CD4-positive, alpha-beta T cell treated with Interleukin-17A for 4 hours (primary cell): ENCODE data around the gene GPC5.
"Not testable (repeated sequence)": the region's sequence is repeated elsewhere in the genome, so short reads cannot be mapped to it uniquely, and the experiment has no call there.

ENCODE experiments used
- DNase-seq: peaks from one replicate; pipeline ENCODE4 v3.0.0-alpha.2; 2020; ENCODE audit warnings: mixed read lengths

The GPC5 gene

GRCh38 chr13:91398413-91399188, at the start of gene GPC5:
Gene GPC5, plus strand, starts transcription at chr13:91398621.
- peak; percentile 82 for DNase-seq

- peak; percentile 94 for DNase-seq
Observed at GRCh38 chr13:91348906-91349435, 49.5 kb upstream of the GPC5 start.

GRCh38 chr13:91349992-91350911, 48.2 kb upstream of the GPC5 start:
- DNase-seq: no peak

GRCh38 chr13:91351123-91351522, 47.3 kb upstream of the GPC5 start:
- no peak for DNase-seq

- DNase-seq: no peak
Observed at GRCh38 chr13:91351980-91352379, 46.4 kb upstream of the GPC5 start.

- DNase-seq: not testable (repeated sequence)
Observed at GRCh38 chr13:91352891-91353290, 45.5 kb upstream of the GPC5 start.

- no peak for DNase-seq
Observed at GRCh38 chr13:91353494-91353893, 44.9 kb upstream of the GPC5 start.

- no peak for DNase-seq
Observed at GRCh38 chr13:91355099-91355825, 43.2 kb upstream of the GPC5 start.

GRCh38 chr13:91355826-91356710, 42.4 kb upstream of the GPC5 start:
- no peak for DNase-seq

GRCh38 chr13:91356919-91357612, 41.4 kb upstream of the GPC5 start:
- DNase-seq: no peak

GRCh38 chr13:91357613-91358386, 40.6 kb upstream of the GPC5 start:
- no peak for DNase-seq

GRCh38 chr13:91358387-91358782, 40.0 kb upstream of the GPC5 start:
- no peak for DNase-seq

GRCh38 chr13:91359111-91359510, 39.3 kb upstream of the GPC5 start:
- no peak for DNase-seq

- DNase-seq: no peak
Observed at GRCh38 chr13:91359631-91360030, 38.8 kb upstream of the GPC5 start.

GRCh38 chr13:91360246-91360751, 38.1 kb upstream of the GPC5 start:
- DNase-seq: no peak

GRCh38 chr13:91361755-91362271, 36.6 kb upstream of the GPC5 start:
- DNase-seq: no peak

- no peak for DNase-seq
Observed at GRCh38 chr13:91362908-91363307, 35.5 kb upstream of the GPC5 start.

- DNase-seq: no peak
Observed at GRCh38 chr13:91368101-91368500, 30.3 kb upstream of the GPC5 start.

- no peak for DNase-seq
Observed at GRCh38 chr13:91368676-91369440, 29.6 kb upstream of the GPC5 start.
